IPS-NIHi7 (cell line): Measurements from ENCODE around the gene KRT14.
"Not testable (repeated sequence)": the region's sequence is repeated elsewhere in the genome, so short reads cannot be mapped to it uniquely, and the experiment has no call there.

ENCODE experiments used
- DNase-seq: peaks from one replicate; pipeline ENCODE4 v3.0.0; 2012; ENCODE audit warnings: mixed read lengths; ENCODE audit errors: extremely low spot score

KRT14 gene

GRCh38 chr17:41579484-41580243 is 7.0 kb downstream of the KRT14 start:
- peak; percentile 100 for DNase-seq

- DNase-seq: no peak
Measured at GRCh38 chr17:41578971-41579370, 7.7 kb downstream of the KRT14 start.

GRCh38 chr17:41578538-41578937 is 8.2 kb downstream of the KRT14 start:
- no peak for DNase-seq

GRCh38 chr17:41576740-41577139 is 10.0 kb downstream of the KRT14 start:
- not testable (repeated sequence) for DNase-seq

GRCh38 chr17:41575336-41575735 is 11.4 kb downstream of the KRT14 start:
- DNase-seq: no peak

- no peak for DNase-seq
Measured at GRCh38 chr17:41571561-41572434, 14.9 kb downstream of the KRT14 start, which contains the start of gene KRT9. Gene KRT9, minus strand, starts transcription at chr17:41572059. Its CDS starts 67 bp downstream, at chr17:41571992.

- DNase-seq: no peak
Measured at GRCh38 chr17:41567317-41567716, 19.4 kb downstream of the KRT14 start.

- no peak for DNase-seq
Measured at GRCh38 chr17:41565338-41565737, 21.4 kb downstream of the KRT14 start.

GRCh38 chr17:41563607-41564170 is 23.0 kb downstream of the KRT14 start:
- no peak for DNase-seq

GRCh38 chr17:41561554-41561953 is 25.1 kb downstream of the KRT14 start:
- DNase-seq: no peak

GRCh38 chr17:41559548-41559947 is 27.1 kb downstream of the KRT14 start:
- DNase-seq: no peak

- DNase-seq: no peak
Measured at GRCh38 chr17:41556931-41557330, 29.8 kb downstream of the KRT14 start.

GRCh38 chr17:41556306-41556705 is 30.4 kb downstream of the KRT14 start:
- no peak for DNase-seq

GRCh38 chr17:41555105-41555887 is 31.4 kb downstream of the KRT14 start:
- DNase-seq: no peak

- DNase-seq: no peak
Measured at GRCh38 chr17:41553987-41554680, 32.6 kb downstream of the KRT14 start.

- DNase-seq: no peak
Measured at GRCh38 chr17:41553176-41553575, 33.5 kb downstream of the KRT14 start.

- DNase-seq: no peak
Measured at GRCh38 chr17:41552455-41552854, 34.2 kb downstream of the KRT14 start.

- no peak for DNase-seq
Measured at GRCh38 chr17:41551365-41551764, 35.3 kb downstream of the KRT14 start.

- no peak for DNase-seq
Measured at GRCh38 chr17:41549596-41550039, 37.1 kb downstream of the KRT14 start.

GRCh38 chr17:41548844-41549595 is 37.7 kb downstream of the KRT14 start:
- peak; percentile 92 for DNase-seq
